Lung (tissue), 16 donors: ENCODE data around the gene HMX1. TPM values are rescaled to one million over a fixed set of nuclear protein-coding genes. Genes with fewer than 3 reads are reported as not detected.

Experiments
- ATAC-seq: fragments of 200-7000 bp; cut with Tn5 transposase; one replicate; pipeline ENCODE4 v1.9.1; 2020; ENCODE audit warnings: moderate number of reproducible peaks; ENCODE audit not compliant: insufficient read depth, low FRiP score
- DNase-seq, 3 donors: peaks; one replicate each; pipeline ENCODE4 v3.0.0-alpha.2; 2013 to 2017
- H3K27ac ChIP-seq, 2 donors: one replicate each; pipeline ENCODE4 v1.5.1; 2013; ENCODE audit warnings: mild to moderate bottlenecking in 2 of 2, moderate library complexity in 2 of 2, control low read depth in 1 of 2, inconsistent platforms in 1 of 2, low read depth in 1 of 2, low read length in 1 of 2
- H3K27me3 ChIP-seq, 3 donors: one replicate each; pipeline ENCODE4 v1.5.1; 2013; ENCODE audit warnings: low read length in 2 of 3; ENCODE audit not compliant: control insufficient read depth in 3 of 3, insufficient read depth in 3 of 3
- H3K36me3 ChIP-seq, 4 donors: one replicate each; pipeline ENCODE4 v1.5.1; 2013; ENCODE audit warnings: low read length in 4 of 4, mild to moderate bottlenecking in 1 of 4, moderate library complexity in 1 of 4; ENCODE audit not compliant: control insufficient read depth in 4 of 4, insufficient read depth in 4 of 4
- H3K4me1 ChIP-seq, 5 donors: one replicate each; pipeline ENCODE4 v1.5.1; 2013; ENCODE audit warnings: low read length in 5 of 5, mild to moderate bottlenecking in 2 of 5, moderate library complexity in 1 of 5; ENCODE audit not compliant: control insufficient read depth in 5 of 5, insufficient read depth in 5 of 5
- H3K4me3 ChIP-seq: one replicate; pipeline ENCODE4 v1.5.1; 2013; ENCODE audit warnings: mild to moderate bottlenecking, control low read depth, moderate library complexity
- H3K9ac ChIP-seq, 2 donors: one replicate each; pipeline ENCODE4 v1.5.1; 2013; ENCODE audit warnings: low read length in 2 of 2, control low read depth in 1 of 2; ENCODE audit not compliant: insufficient read depth in 1 of 2
- H3K9me3 ChIP-seq, 4 donors: one replicate each; pipeline ENCODE4 v1.5.1; 2013; ENCODE audit warnings: low read length in 3 of 4, mild to moderate bottlenecking in 1 of 4, moderate library complexity in 1 of 4; ENCODE audit not compliant: control insufficient read depth in 4 of 4, insufficient read depth in 3 of 4
- CTCF ChIP-seq: IDR thresholded peaks from 2 replicates; pipeline ENCODE4 v1.5.1; 2012; ENCODE audit warnings: mild to moderate bottlenecking; ENCODE audit errors: control extremely low read depth, extremely low read depth
- WGBS, 2 donors: extraction: QIAGEN DNeasy Blood & Tissue Kit; methylation state at CpG; one replicate each; pipeline ENCODE4 v1.1.7; 2013; 5-methylcytosine and 5-hydroxymethylcytosine counted together
- long read RNA-seq, 5 donors: transcript quantifications; one replicate each; lab custom pipeline, GENCODE V29; 2026
- polyA plus RNA-seq, 2 donors: library from polyadenylated mRNA; stranded (reverse); fragments of 200-250 nt; gene quantifications; one replicate each; pipeline ENCODE4 v1.2.1, GENCODE V29; 2013
- total RNA-seq, 2 donors: library from RNA; depleted of rRNA in 1 of 2; stranded (reverse); fragments of >200 nt in 1 of 2; gene quantifications; one replicate each; pipeline ENCODE4 v1.2.1, GENCODE V29; 2014 to 2021
- donor health status: control.
- donor health status: control.
- donor health status: Bipolar disorder and iron deficiency.
- donor health status: healthy.
- donor health status: DM: yes; HTN: yes; CAD: no.

HMX1 gene
- not detected for total RNA-seq
- not detected for polyA plus RNA-seq
- long read RNA-seq, donor 1: 0 reads
- long read RNA-seq, donor 2: 0 reads
- long read RNA-seq, donor 3: 0 reads
- long read RNA-seq, donor 4: 0 reads
- long read RNA-seq, donor 5: 0 reads

GRCh38 chr4:8871417-8872401 is at the start of gene HMX1:
Gene HMX1, minus strand, starts transcription at chr4:8871839. Its CDS starts 225 bp downstream, at chr4:8871614.
- H3K4me1 ChIP-seq: peaks cover 0 to 8% (median 6%) of the 10 kb centered on the region in 5 donors
- ATAC-seq: no peak
- no peak within 1 kb of the TSS for H3K4me3 ChIP-seq
- peak; percentile 50 to 59 (median 51) for DNase-seq
- peaks cover 0 to 18% (median 0%) of the 10 kb centered on the region in 4 donors for H3K9me3 ChIP-seq
- H3K27me3 ChIP-seq: peaks cover 73 to 80% (median 73%) of the 10 kb centered on the region in 3 donors
- WGBS, 2 donors: 1 to 3% methylated on average over 85 to 134 of the region's 134 CpGs
- no peaks in the 10 kb centered on the region for H3K36me3 ChIP-seq
- no peak for TF ChIP-seq CTCF
- H3K27ac ChIP-seq: no peak within 1 kb of the TSS
- H3K9ac ChIP-seq: no peak within 1 kb of the TSS

GRCh38 chr4:8920969-8921368 is 49.3 kb upstream of the HMX1 start:
- H3K4me3 ChIP-seq: no peak overlapping the region
- H3K9ac ChIP-seq: no peak overlapping the region
- H3K27me3 ChIP-seq: peaks cover 0 to 10% (median 2%) of the 10 kb centered on the region in 3 donors
- H3K27ac ChIP-seq: no peak overlapping the region
- peaks cover 0 to 9% (median 4%) of the 10 kb centered on the region in 4 donors for H3K9me3 ChIP-seq
- H3K36me3 ChIP-seq: no peaks in the 10 kb centered on the region
- no peaks in the 10 kb centered on the region for H3K4me1 ChIP-seq
- no peak for TF ChIP-seq CTCF
- WGBS, 2 donors: 82 to 87% methylated on average over 10 of the region's 10 CpGs
- DNase-seq (no peak), ATAC-seq (no peak)

- Histone ChIP-seq H3K27ac (no peak overlapping the region), H3K27me3 (peaks cover 0 to 12% (median 2%) of the 10 kb centered on the region in 3 donors), H3K36me3 (no peaks in the 10 kb centered on the region), H3K4me3 (no peak overlapping the region), H3K9me3 (peaks cover 0 to 9% (median 4%) of the 10 kb centered on the region in 4 donors), H3K4me1 (no peaks in the 10 kb centered on the region), H3K9ac (no peak overlapping the region)
- TF ChIP-seq CTCF: no peak
- ATAC-seq: no peak
- 82 to 83% methylated on average over 14 of the region's 14 CpGs for WGBS, 2 donors
- DNase-seq: no peak
Measured at GRCh38 chr4:8920289-8920965, 48.8 kb upstream of the HMX1 start.
